ENCODE measurements around the gene RRAGC. TPM values are rescaled to one million over a fixed set of nuclear protein-coding genes. Genes with fewer than 3 reads are reported as not detected.

RRAGC gene
- total and polyA plus RNA-seq, 2 experiments from 2014 or later = 9.3 to 12.8 TPM

GRCh38 chr1:38889589-38889988 is 30.0 kb upstream of the RRAGC start (continued):
- no peak for TF ChIP-seq REST (IDR thresholded peaks at IDR 0.05; ENCODE audit: unreplicated experiment)
- no peak for TF ChIP-seq ETS1 (IDR thresholded peaks at IDR 0.05)
- TF ChIP-seq JUNB (IDR thresholded peaks at IDR 0.05; ENCODE audit: unreplicated experiment) = no peak
- no peak for TF ChIP-seq ZNF114 (CRISPR knock-in tag; IDR thresholded peaks at IDR 0.05)

GRCh38 chr1:38888423-38889333 is 29.1 kb upstream of the RRAGC start:
- H3F3A ChIP-seq (replicated peaks; ENCODE audit: low read depth) = no peaks in the 10 kb centered on the region
- H3K27me3 Mint-ChIP-seq (ENCODE audit: insufficient read depth, low read depth, poor library complexity) = peaks cover 2% of the 10 kb centered on the region
- no peaks in the 10 kb centered on the region for H3K27me3 ChIP-seq (ENCODE audit: insufficient read depth)
- no peak overlapping the region for H3K27ac Mint-ChIP-seq
- ATAC-seq (no peak), DNase-seq (ENCODE audit: low spot score) (no peak)
- H2AFZ ChIP-seq = no peak overlapping the region
- H3K4me1 ChIP-seq (ENCODE audit: insufficient read depth) = 0 out of 2 replicates have a peak, but pooled peaks cover 6% of the 10 kb centered on the region
- H3K36me3 ChIP-seq (ENCODE audit: insufficient read depth) = no peaks in the 10 kb centered on the region
- H3K9me3 Mint-ChIP-seq = no peaks in the 10 kb centered on the region
- H3K4me3 Mint-ChIP-seq = no peak overlapping the region
- H3K4me3 ChIP-seq = no peak overlapping the region
- no peaks in the 10 kb centered on the region for H3K9me2 ChIP-seq (ENCODE audit: insufficient read depth)
- H3K27ac ChIP-seq (ENCODE audit: low read depth) = no peak overlapping the region
- peaks cover 13% of the 10 kb centered on the region; the same call in 2 of the 3 replicates for H3K4me1 Mint-ChIP-seq
- no peaks in the 10 kb centered on the region for H3K36me3 Mint-ChIP-seq (ENCODE audit: low read depth)
- H4K20me1 ChIP-seq (replicated peaks; ENCODE audit: insufficient read depth) = no peaks in the 10 kb centered on the region
- no peak overlapping the region for H3K4me2 ChIP-seq
- no peaks in the 10 kb centered on the region for H3K79me2 ChIP-seq (replicated peaks; ENCODE audit: insufficient read depth)
- TF ChIP-seq CTCF (conservative IDR thresholded peaks at IDR 0.05; ENCODE audit: low read depth in 2 of 2) = no peak
- no peak for TF ChIP-seq EZH2phosphoT487 (IDR thresholded peaks at IDR 0.05; ENCODE audit: unreplicated experiment)
- TF ChIP-seq REST (IDR thresholded peaks at IDR 0.05; ENCODE audit: unreplicated experiment) = no peak
- TF ChIP-seq ZNF114 (CRISPR knock-in tag; IDR thresholded peaks at IDR 0.05) = no peak
- no peak for TF ChIP-seq POLR2AphosphoS5 (IDR thresholded peaks at IDR 0.05; ENCODE audit: low read depth)
- TF ChIP-seq JUNB (IDR thresholded peaks at IDR 0.05; ENCODE audit: unreplicated experiment) = no peak
- TF ChIP-seq ETS1 (IDR thresholded peaks at IDR 0.05) = no peak
- TF ChIP-seq STAT1 (IDR thresholded peaks at IDR 0.05; ENCODE audit: unreplicated experiment) = no peak
- no peak for TF ChIP-seq NANOG (IDR thresholded peaks at IDR 0.05; ENCODE audit: borderline replicate concordance)
- no peak for TF ChIP-seq CREB1 (CRISPR knock-in tag; IDR thresholded peaks at IDR 0.05; ENCODE audit: low read depth)
